Breast epithelium (tissue), 4 donors: ENCODE measurements around the gene COCH. TPM values are rescaled to one million over a fixed set of nuclear protein-coding genes. Genes with fewer than 3 reads are reported as not detected.

Experiments used
- DNase-seq, 2 donors: peaks; one replicate each; pipeline ENCODE4 v3.0.0-alpha.2; 2019; ENCODE audit warnings: low spot score in 2 of 2
- H3K27ac ChIP-seq, 2 donors: fragments of 200-600 bp; sonication (generic) in 1 of 2; one replicate each; pipeline ENCODE4 v1.5.1; 2016 to 2019; ENCODE audit warnings: mild to moderate bottlenecking in 1 of 2
- H3K27me3 ChIP-seq, 2 donors: fragments of 200-600 bp; sonication (generic) in 1 of 2; one replicate each; pipeline versions ENCODE4 v1.5.1 to v1.6.0; 2017 to 2019; ENCODE audit warnings: control low read depth in 1 of 2, mild to moderate bottlenecking in 1 of 2
- H3K36me3 ChIP-seq: fragments of 200-600 bp; one replicate; pipeline ENCODE4 v1.5.1; 2019
- H3K4me1 ChIP-seq, 2 donors: fragments of 200-600 bp; sonication (generic); one replicate each; pipeline ENCODE4 v1.5.1; 2016 to 2019; ENCODE audit warnings: control low read depth in 1 of 2
- H3K4me3 ChIP-seq, 3 donors: fragments of 200-600 bp; sonication (generic); 1 replicate in 2 of 3; 2 replicates in 1 of 3; pipeline ENCODE4 v1.5.1; 2016 to 2019; ENCODE audit warnings: mild to moderate bottlenecking in 3 of 3, moderate library complexity in 2 of 3
- H3K9me3 ChIP-seq, 2 donors: fragments of 200-600 bp; sonication (generic) in 1 of 2; one replicate each; pipeline ENCODE4 v1.5.1; 2016 to 2019; ENCODE audit warnings: control low read depth in 1 of 2
- POLR2A ChIP-seq: fragments of 450-650 bp; IDR thresholded peaks from one replicate; pipeline ENCODE4 v1.6.1; 2016; ENCODE audit warnings: antibody characterized with exemption, mild to moderate bottlenecking, moderate library complexity
- POLR2AphosphoS5 ChIP-seq, 3 donors: sonication (generic); formaldehyde crosslinking; IDR thresholded peaks; one replicate each; pipeline ENCODE4 v1.6.1; 2017; ENCODE audit warnings: antibody characterized with exemption in 3 of 3
- intact Hi-C: fragments of 100-400 bp; cut with DNase I; formaldehyde crosslinking; loops from one replicate; pipeline ENCODE4 v1.15.1; 2023; ENCODE audit warnings: low total_unique reads
- total RNA-seq, 3 donors: library from RNA; depleted of rRNA; stranded (reverse); fragments of >200 nt; gene quantifications; one replicate each; pipeline ENCODE4 v1.1.0, GENCODE V29; 2016
- TF ChIP-seq, protein P1 (sequence below), 3 donors: fragments of 450-650 bp; IDR thresholded peaks; one replicate each; pipeline ENCODE4 v1.5.1; 2016 to 2017; ENCODE audit warnings: antibody characterized with exemption in 3 of 3, mild to moderate bottlenecking in 3 of 3, moderate library complexity in 3 of 3

Gene COCH
- total RNA-seq, 3 donors from 2014 or later = 0.66 to 3.5 (median 1.6) TPM

DNA sequence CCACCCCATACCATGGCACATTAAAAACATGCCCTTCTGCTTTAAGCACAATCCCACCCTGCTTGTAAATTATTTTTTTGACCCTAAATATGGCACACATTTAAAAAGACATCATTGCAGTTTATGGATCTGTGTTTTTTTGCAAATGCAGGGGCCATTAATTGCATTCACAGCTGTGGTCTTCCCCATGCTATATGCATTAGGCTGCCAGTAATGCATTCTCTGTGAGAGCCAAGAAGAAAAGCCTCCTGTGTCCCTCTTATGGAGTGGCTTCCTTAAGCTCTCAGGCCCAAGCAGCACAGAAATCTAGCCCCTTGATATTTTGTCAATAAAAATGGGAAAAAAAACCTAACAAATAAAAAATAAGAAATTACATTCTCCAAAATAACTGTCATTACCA lies 20.4 kb upstream of the COCH start:
- TF ChIP-seq POLR2A (no peak), POLR2AphosphoS5 (IDR thresholded peaks at IDR 0.05) (no peak)
- TF ChIP-seq, protein P1, sequence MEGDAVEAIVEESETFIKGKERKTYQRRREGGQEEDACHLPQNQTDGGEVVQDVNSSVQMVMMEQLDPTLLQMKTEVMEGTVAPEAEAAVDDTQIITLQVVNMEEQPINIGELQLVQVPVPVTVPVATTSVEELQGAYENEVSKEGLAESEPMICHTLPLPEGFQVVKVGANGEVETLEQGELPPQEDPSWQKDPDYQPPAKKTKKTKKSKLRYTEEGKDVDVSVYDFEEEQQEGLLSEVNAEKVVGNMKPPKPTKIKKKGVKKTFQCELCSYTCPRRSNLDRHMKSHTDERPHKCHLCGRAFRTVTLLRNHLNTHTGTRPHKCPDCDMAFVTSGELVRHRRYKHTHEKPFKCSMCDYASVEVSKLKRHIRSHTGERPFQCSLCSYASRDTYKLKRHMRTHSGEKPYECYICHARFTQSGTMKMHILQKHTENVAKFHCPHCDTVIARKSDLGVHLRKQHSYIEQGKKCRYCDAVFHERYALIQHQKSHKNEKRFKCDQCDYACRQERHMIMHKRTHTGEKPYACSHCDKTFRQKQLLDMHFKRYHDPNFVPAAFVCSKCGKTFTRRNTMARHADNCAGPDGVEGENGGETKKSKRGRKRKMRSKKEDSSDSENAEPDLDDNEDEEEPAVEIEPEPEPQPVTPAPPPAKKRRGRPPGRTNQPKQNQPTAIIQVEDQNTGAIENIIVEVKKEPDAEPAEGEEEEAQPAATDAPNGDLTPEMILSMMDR (IDR thresholded peaks at IDR 0.05) = no peak
- Histone ChIP-seq H3K4me1 (no peaks in the 10 kb centered on the region), H3K9me3 (no peaks in the 10 kb centered on the region), H3K4me3 (no peak overlapping the region), H3K36me3 (no peaks in the 10 kb centered on the region), H3K27me3 (no peaks in the 10 kb centered on the region), H3K27ac (no peak overlapping the region)
- intact Hi-C loops = no loop called here
- no peak for DNase-seq

DNA sequence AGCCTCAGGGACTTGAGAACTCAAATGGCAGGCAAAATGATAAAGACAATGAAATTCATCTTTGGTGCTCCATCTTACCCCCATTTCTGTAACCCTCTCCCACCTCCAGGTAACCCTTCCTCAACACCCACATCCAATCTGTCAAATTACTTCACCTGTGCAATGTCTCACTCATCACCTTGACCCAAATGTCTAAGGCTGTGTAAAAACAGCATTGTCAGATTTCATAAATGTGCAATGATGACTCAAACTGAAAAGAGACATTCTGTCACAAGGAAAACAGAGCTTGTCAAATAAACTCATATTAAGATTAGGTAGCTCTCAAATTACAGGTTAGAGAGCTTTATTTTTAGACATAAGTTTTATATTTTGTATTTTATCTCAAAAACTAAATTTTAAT lies 19.9 kb upstream of the COCH start:
- Histone ChIP-seq H3K36me3 (no peaks in the 10 kb centered on the region), H3K9me3 (no peaks in the 10 kb centered on the region), H3K4me3 (no peak overlapping the region), H3K27me3 (no peaks in the 10 kb centered on the region), H3K4me1 (no peaks in the 10 kb centered on the region), H3K27ac (no peak overlapping the region)
- intact Hi-C loops = no loop called here
- DNase-seq = no peak
- TF ChIP-seq POLR2AphosphoS5 (IDR thresholded peaks at IDR 0.05) (no peak), POLR2A (no peak)
- TF ChIP-seq, protein P1 (IDR thresholded peaks at IDR 0.05) = no peak

DNA sequence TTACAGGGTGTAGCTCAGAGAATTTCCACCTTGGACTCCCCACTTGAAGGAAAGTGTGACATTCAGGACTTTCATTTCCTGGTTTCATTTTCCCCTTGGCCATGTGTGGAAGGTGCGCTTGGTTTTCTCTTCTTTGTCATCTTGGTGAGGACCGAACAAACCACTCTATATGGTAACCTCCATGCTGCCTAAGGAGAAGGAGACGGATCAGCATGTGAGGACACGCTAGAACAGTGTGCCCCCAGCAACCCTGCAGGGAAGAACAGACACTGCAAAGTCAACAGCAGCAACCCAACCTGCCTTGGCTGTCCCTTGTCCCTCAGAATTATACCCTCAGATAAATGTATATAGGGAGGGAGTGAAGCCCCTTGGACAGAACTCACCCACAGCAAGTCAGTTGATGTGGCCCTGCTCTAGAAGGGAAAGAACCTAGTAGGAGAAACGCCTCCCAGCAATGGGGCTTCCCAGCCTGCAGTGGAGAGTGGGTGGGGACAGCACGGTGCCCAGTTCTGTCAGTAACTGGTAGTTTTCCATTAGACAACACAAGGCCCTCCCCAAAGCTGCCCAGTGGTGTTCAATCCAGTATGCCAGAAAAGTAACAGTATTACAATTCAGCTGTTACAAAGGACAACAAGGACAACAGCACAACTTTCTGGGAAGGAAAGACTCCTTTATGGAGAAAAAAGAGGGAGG lies 18.9 kb upstream of the COCH start:
- no peak overlapping the region for H3K4me3 ChIP-seq
- no peaks in the 10 kb centered on the region for H3K4me1 ChIP-seq
- H3K36me3 ChIP-seq = no peaks in the 10 kb centered on the region
- H3K27me3 ChIP-seq = no peaks in the 10 kb centered on the region
- H3K9me3 ChIP-seq = no peaks in the 10 kb centered on the region
- H3K27ac ChIP-seq = no peak overlapping the region
- TF ChIP-seq POLR2A (no peak), POLR2AphosphoS5 (IDR thresholded peaks at IDR 0.05) (no peak)
- TF ChIP-seq, protein P1 (IDR thresholded peaks at IDR 0.05) = no peak
- no peak for DNase-seq
- intact Hi-C loops = no loop called here

DNA sequence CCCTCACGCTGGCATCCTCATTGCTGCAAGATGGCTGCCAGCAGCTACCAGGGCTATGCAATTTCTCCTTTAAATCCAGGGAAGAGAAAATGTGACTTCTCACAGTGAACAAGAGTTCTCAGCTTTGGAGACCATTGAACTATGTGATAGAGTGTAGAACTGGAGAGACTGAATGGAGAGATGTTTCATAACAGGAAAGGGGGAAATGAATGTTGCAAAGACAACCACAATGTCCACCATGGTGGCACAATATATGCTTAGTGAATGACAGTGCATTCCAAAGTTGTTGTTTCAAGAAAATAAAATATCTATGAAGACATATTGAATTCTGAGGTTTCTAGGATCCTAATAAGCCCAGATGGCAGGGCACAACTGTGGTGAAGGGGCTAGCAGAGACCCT lies 13.2 kb upstream of the COCH start:
- no peak for DNase-seq
- H3K9me3 ChIP-seq = no peaks in the 10 kb centered on the region
- no peaks in the 10 kb centered on the region for H3K27me3 ChIP-seq
- no peak overlapping the region for H3K27ac ChIP-seq
- H3K4me3 ChIP-seq = no peak overlapping the region
- intact Hi-C loops = no loop called here
- H3K4me1 ChIP-seq = no peaks in the 10 kb centered on the region
- H3K36me3 ChIP-seq = no peaks in the 10 kb centered on the region
- TF ChIP-seq POLR2A (no peak), POLR2AphosphoS5 (IDR thresholded peaks at IDR 0.05) (no peak)
- TF ChIP-seq, protein P1 (IDR thresholded peaks at IDR 0.05) = no peak

DNA sequence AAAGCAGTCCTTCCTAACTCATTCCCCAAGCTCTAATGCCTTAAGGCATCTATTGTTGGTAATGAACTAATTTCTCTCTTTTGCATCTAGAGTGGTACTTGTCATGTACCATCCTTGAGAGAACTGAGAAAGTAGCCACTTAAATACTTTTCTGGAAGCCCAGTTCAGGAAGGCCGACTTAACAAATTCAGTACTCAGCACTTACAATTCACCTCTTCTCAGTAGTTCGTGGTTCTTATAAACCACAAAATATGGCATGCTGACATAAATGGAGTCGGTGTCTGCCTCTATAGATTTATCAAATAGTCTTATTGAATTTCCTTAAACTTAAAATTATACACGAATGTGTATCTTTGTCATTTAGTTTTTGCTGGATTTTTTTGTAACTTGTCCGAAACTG lies 9.4 kb upstream of the COCH start:
- Histone ChIP-seq H3K9me3 (no peaks in the 10 kb centered on the region), H3K27me3 (peaks cover 0 to 4% of the 10 kb centered on the region in 2 donors), H3K27ac (no peak overlapping the region), H3K36me3 (no peaks in the 10 kb centered on the region), H3K4me1 (no peaks in the 10 kb centered on the region), H3K4me3 (no peak overlapping the region)
- TF ChIP-seq, protein P1 (IDR thresholded peaks at IDR 0.05) = no peak
- no peak for TF ChIP-seq POLR2A
- TF ChIP-seq POLR2AphosphoS5 (IDR thresholded peaks at IDR 0.05) = no peak
- DNase-seq = no peak
- intact Hi-C loops = no loop called here
